ENCODE results near the gene CALHM2. TPM values are rescaled to one million over a fixed set of nuclear protein-coding genes. Genes with fewer than 3 reads are reported as not detected.

Gene CALHM2
- total RNA-seq (10.5 TPM), polyA plus RNA-seq (ENCODE audit: insufficient read depth in 1 of 8, insufficient read length in 8 of 8, low replicate concordance in 1 of 8) (10 to 100 TPM; 15.0 to 25.9 (median 18.6) TPM)
- long read RNA-seq, donor 1: 0 reads
- long read RNA-seq, donor 2: 0 reads
- long read RNA-seq, donor 3, partial matches to known transcripts: 0 of 6 reads
- long read RNA-seq, donor 3, other reads (novel, unspliced or antisense): 0 of 6 reads
- long read RNA-seq, donor 4, partial matches to known transcripts: 0 of 1 reads
- long read RNA-seq, donor 4, other reads (novel, unspliced or antisense): 0 of 1 reads
- long read RNA-seq, donor 5, transcript CALHM2-207 (2 exons, 965 nt): major isoform, 6 of 17 reads
- long read RNA-seq, donor 5, partial matches to known transcripts: 0 of 17 reads
- long read RNA-seq, donor 5, other reads (novel, unspliced or antisense): 0 of 17 reads
- long read RNA-seq, donor 6, partial matches to known transcripts: 0 of 8 reads
- long read RNA-seq, donor 6, other reads (novel, unspliced or antisense): 0 of 8 reads
- long read RNA-seq, donor 7, partial matches to known transcripts: 0 of 3 reads
- long read RNA-seq, donor 7, other reads (novel, unspliced or antisense): 0 of 3 reads
- long read RNA-seq, donor 8, partial matches to known transcripts: 0 of 1 reads
- long read RNA-seq, donor 8, other reads (novel, unspliced or antisense): 0 of 1 reads
- long read RNA-seq, donor 9, partial matches to known transcripts: 0 of 2 reads
- long read RNA-seq, donor 9, other reads (novel, unspliced or antisense): 0 of 2 reads
- long read RNA-seq, donor 10, partial matches to known transcripts: 0 of 2 reads
- long read RNA-seq, donor 10, other reads (novel, unspliced or antisense): 0 of 2 reads
- long read RNA-seq, donor 11, partial matches to known transcripts: 0 of 2 reads
- long read RNA-seq, donor 11, other reads (novel, unspliced or antisense): 0 of 2 reads

- DNase-seq: peak; percentile 90
- peaks cover 38% of the 10 kb centered on the region for H3K4me1 ChIP-seq (ENCODE audit: control insufficient read depth, insufficient read depth, low read length)
- H3K9me3 ChIP-seq (replicated peaks; ENCODE audit: control insufficient read depth, low read depth, low read length): no peaks in the 10 kb centered on the region
- H3K27ac ChIP-seq (ENCODE audit: low read length): peak within 1 kb of the TSS; percentile 91
- no peaks in the 10 kb centered on the region for H3K27me3 ChIP-seq (ENCODE audit: control insufficient read depth, insufficient read depth, low read length)
- peaks cover 26% of the 10 kb centered on the region for H3K36me3 ChIP-seq (ENCODE audit: control insufficient read depth, insufficient read depth, low read length)
- peak within 1 kb of the TSS; percentile 69 for H3K4me3 ChIP-seq (ENCODE audit: low read length)
- under 1% methylated on average over 19 of the region's 32 CpGs for WGBS (ENCODE audit: insufficient coverage)
Observed at GRCh38 chr10:103451831-103452505, at the start of gene CALHM2. TSS of gene CALHM2 (minus strand) at chr10:103452370. CDS start at chr10:103449941, 2,429 bp downstream.

GRCh38 chr10:103501186-103501585 is 49.0 kb upstream of the CALHM2 start:
- no peak for DNase-seq
- Histone ChIP-seq H3K27me3 (ENCODE audit: control insufficient read depth, insufficient read depth, low read length) (peaks cover 12% of the 10 kb centered on the region), H3K9me3 (replicated peaks; ENCODE audit: control insufficient read depth, low read depth, low read length) (no peaks in the 10 kb centered on the region), H3K36me3 (ENCODE audit: control insufficient read depth, insufficient read depth, low read length) (no peaks in the 10 kb centered on the region), H3K4me3 (ENCODE audit: low read length) (no peak overlapping the region), H3K27ac (ENCODE audit: low read length) (no peak overlapping the region), H3K4me1 (ENCODE audit: control insufficient read depth, insufficient read depth, low read length) (peaks cover 2% of the 10 kb centered on the region)
- WGBS (ENCODE audit: insufficient coverage): 100% methylated on average over 2 of the region's 3 CpGs

- WGBS (ENCODE audit: insufficient coverage): 73% methylated on average over 2 of the region's 6 CpGs
- DNase-seq: no peak
- Histone ChIP-seq H3K4me3 (ENCODE audit: low read length) (no peak overlapping the region), H3K36me3 (ENCODE audit: control insufficient read depth, insufficient read depth, low read length) (no peaks in the 10 kb centered on the region), H3K9me3 (replicated peaks; ENCODE audit: control insufficient read depth, low read depth, low read length) (no peaks in the 10 kb centered on the region), H3K27ac (ENCODE audit: low read length) (no peak overlapping the region), H3K4me1 (ENCODE audit: control insufficient read depth, insufficient read depth, low read length) (peaks cover 2% of the 10 kb centered on the region), H3K27me3 (ENCODE audit: control insufficient read depth, insufficient read depth, low read length) (peaks cover 16% of the 10 kb centered on the region)
Observed at GRCh38 chr10:103500481-103500880, 48.3 kb upstream of the CALHM2 start.

- Histone ChIP-seq H3K4me3 (ENCODE audit: low read length) (no peak overlapping the region), H3K27me3 (ENCODE audit: control insufficient read depth, insufficient read depth, low read length) (peaks cover 22% of the 10 kb centered on the region), H3K27ac (ENCODE audit: low read length) (no peak overlapping the region), H3K9me3 (replicated peaks; ENCODE audit: control insufficient read depth, low read depth, low read length) (no peaks in the 10 kb centered on the region), H3K36me3 (ENCODE audit: control insufficient read depth, insufficient read depth, low read length) (no peaks in the 10 kb centered on the region), H3K4me1 (ENCODE audit: control insufficient read depth, insufficient read depth, low read length) (peaks cover 2% of the 10 kb centered on the region)
- WGBS (ENCODE audit: insufficient coverage): 31% methylated on average over 4 of the region's 7 CpGs
- DNase-seq: no peak
Observed at GRCh38 chr10:103499881-103500280, 47.7 kb upstream of the CALHM2 start.

- Histone ChIP-seq H3K9me3 (replicated peaks; ENCODE audit: control insufficient read depth, low read depth, low read length) (no peaks in the 10 kb centered on the region), H3K36me3 (ENCODE audit: control insufficient read depth, insufficient read depth, low read length) (no peaks in the 10 kb centered on the region), H3K27ac (ENCODE audit: low read length) (no peak overlapping the region), H3K4me3 (ENCODE audit: low read length) (no peak overlapping the region), H3K4me1 (ENCODE audit: control insufficient read depth, insufficient read depth, low read length) (peaks cover 9% of the 10 kb centered on the region), H3K27me3 (ENCODE audit: control insufficient read depth, insufficient read depth, low read length) (peaks cover 30% of the 10 kb centered on the region)
- 89% methylated on average over 3 of the region's 5 CpGs for WGBS (ENCODE audit: insufficient coverage)
- DNase-seq: peak; percentile 37
Observed at GRCh38 chr10:103498936-103499638, 46.9 kb upstream of the CALHM2 start.

GRCh38 chr10:103497161-103497915 is 45.2 kb upstream of the CALHM2 start:
- H3K4me3 ChIP-seq (ENCODE audit: low read length): no peak overlapping the region
- no peaks in the 10 kb centered on the region for H3K36me3 ChIP-seq (ENCODE audit: control insufficient read depth, insufficient read depth, low read length)
- H3K27ac ChIP-seq (ENCODE audit: low read length): no peak overlapping the region
- WGBS (ENCODE audit: insufficient coverage): 89% methylated on average over 5 of the region's 8 CpGs
- H3K9me3 ChIP-seq (replicated peaks; ENCODE audit: control insufficient read depth, low read depth, low read length): no peaks in the 10 kb centered on the region
- no peak for DNase-seq
- H3K4me1 ChIP-seq (ENCODE audit: control insufficient read depth, insufficient read depth, low read length): peaks cover 20% of the 10 kb centered on the region
- H3K27me3 ChIP-seq (ENCODE audit: control insufficient read depth, insufficient read depth, low read length): peaks cover 33% of the 10 kb centered on the region

- Histone ChIP-seq H3K4me1 (ENCODE audit: control insufficient read depth, insufficient read depth, low read length) (peaks cover 39% of the 10 kb centered on the region), H3K9me3 (replicated peaks; ENCODE audit: control insufficient read depth, low read depth, low read length) (no peaks in the 10 kb centered on the region), H3K36me3 (ENCODE audit: control insufficient read depth, insufficient read depth, low read length) (no peaks in the 10 kb centered on the region), H3K27ac (ENCODE audit: low read length) (no peak overlapping the region), H3K4me3 (ENCODE audit: low read length) (no peak overlapping the region), H3K27me3 (ENCODE audit: control insufficient read depth, insufficient read depth, low read length) (peaks cover 31% of the 10 kb centered on the region)
- no CpG with 5 or more reads among the region's 3 CpGs for WGBS (ENCODE audit: insufficient coverage)
- no peak for DNase-seq
Observed at GRCh38 chr10:103495321-103495720, 43.2 kb upstream of the CALHM2 start.

GRCh38 chr10:103493916-103494877 is 42.0 kb upstream of the CALHM2 start:
- Histone ChIP-seq H3K9me3 (replicated peaks; ENCODE audit: control insufficient read depth, low read depth, low read length) (no peaks in the 10 kb centered on the region), H3K27me3 (ENCODE audit: control insufficient read depth, insufficient read depth, low read length) (peaks cover 31% of the 10 kb centered on the region), H3K4me3 (ENCODE audit: low read length) (peak overlapping the region; percentile 49), H3K36me3 (ENCODE audit: control insufficient read depth, insufficient read depth, low read length) (no peaks in the 10 kb centered on the region), H3K4me1 (ENCODE audit: control insufficient read depth, insufficient read depth, low read length) (peaks cover 40% of the 10 kb centered on the region), H3K27ac (ENCODE audit: low read length) (no peak overlapping the region)
- under 1% methylated on average over 86 of the region's 92 CpGs for WGBS (ENCODE audit: insufficient coverage)
- DNase-seq: peak; percentile 29
